SJCRH30 (cell line): Measurements from ENCODE around the gene NKAP. TPM values are rescaled to one million over a fixed set of nuclear protein-coding genes. Genes with fewer than 3 reads are reported as not detected.

ENCODE experiments used
- total RNA-seq: library from RNA; depleted of rRNA; stranded (reverse); fragments of >200 nt; shearing (Covaris generic); gene quantifications from 2 replicates; pipeline ENCODE4 v1.2.3, GENCODE V29; 2014; rRNA removed

The NKAP gene
- total RNA-seq, 1 experiment from 2014 or later: 14.2 TPM

Other genes with a start within 250 kb of the NKAP start
- not detected in 2 replicates for gene SOWAHD, start 185.2 kb downstream of the NKAP start, total RNA-seq
- 7,998 and 9,259 TPM in 2 replicates for gene RPL39, start 152.1 kb downstream of the NKAP start, total RNA-seq
- gene UPF3B, start 90.8 kb downstream of the NKAP start, total RNA-seq: 25.1 and 33.9 TPM in 2 replicates
- gene RNF113A, start 72.0 kb downstream of the NKAP start, total RNA-seq: 48.5 and 51.9 TPM in 2 replicates
- 278 and 293 TPM in 2 replicates for gene NDUFA1, start 71.9 kb downstream of the NKAP start, total RNA-seq
- not detected in 2 replicates for gene AKAP14, start 47.9 kb downstream of the NKAP start, total RNA-seq
- not detected in 2 replicates for gene RHOXF2B, start 133.9 kb upstream of the NKAP start, total RNA-seq
- not detected in 2 replicates for gene RHOXF1, start 172.2 kb upstream of the NKAP start, total RNA-seq
- gene RHOXF2, start 214.9 kb upstream of the NKAP start, total RNA-seq: not detected in 2 replicates